Mucosa of descending colon (tissue), 3 donors: Measurements from ENCODE around the gene FOXN1. TPM values are rescaled to one million over a fixed set of nuclear protein-coding genes. Genes with fewer than 3 reads are reported as not detected.

Experiments
- ATAC-seq: fragments of 200-7000 bp; cut with Tn5 transposase; one replicate; pipeline ENCODE4 v1.9.1; 2020; ENCODE audit warnings: mild to moderate bottlenecking, moderate library complexity
- DNase-seq, 3 donors: peaks; one replicate each; pipeline ENCODE4 v3.0.0-alpha.2; 2020
- H3K36me3 ChIP-seq: fragments of 200-600 bp; one replicate; pipeline ENCODE4 v1.8.0; 2021; ENCODE audit warnings: low read depth, mild to moderate bottlenecking
- H3K4me1 ChIP-seq: fragments of 200-600 bp; one replicate; pipeline ENCODE4 v1.8.0; 2021; ENCODE audit warnings: low read depth, mild to moderate bottlenecking
- H3K4me3 ChIP-seq: fragments of 200-600 bp; one replicate; pipeline ENCODE4 v1.8.0; 2021; ENCODE audit warnings: mild to moderate bottlenecking
- H3K9me3 ChIP-seq: fragments of 200-600 bp; one replicate; pipeline ENCODE4 v1.8.0; 2021; ENCODE audit warnings: mild to moderate bottlenecking
- CTCF ChIP-seq: fragments of 200-600 bp; IDR thresholded peaks from one replicate; pipeline ENCODE4 v1.8.0; 2022; ENCODE audit warnings: antibody characterized with exemption, mild to moderate bottlenecking
- intact Hi-C, 2 donors: fragments of 100-400 bp; cut with DNase I in 1 of 2; cut with micrococcal nuclease in 1 of 2; formaldehyde crosslinking; loops; one replicate each; pipeline versions ENCODE4 v1.11.0 to v1.11.1; 2022; cut with DNase I, micrococcal nuclease
- total RNA-seq, 3 donors: library from RNA; stranded (reverse); fragmentation: NEBNext Ultra II Directional in 2 of 3; extraction: Animal tissue kit (Norgen Biotek cat#: 25700) in 2 of 3; gene quantifications; one replicate each; pipeline versions ENCODE4 v1.2.1 to v1.2.4, GENCODE V29; 2021 to 2023
- donor health status: DM: no; HTN: no; CAD: no; lungs with moderate emphysema.
- donor health status: DM: no; HTN: no; CAD: no.
- donor health status: DM: no; HTN: yes; CAD: no.

FOXN1 gene
- total RNA-seq, 3 donors from 2014 or later = 0.46 to 0.69 TPM; not detected in 1

DNA sequence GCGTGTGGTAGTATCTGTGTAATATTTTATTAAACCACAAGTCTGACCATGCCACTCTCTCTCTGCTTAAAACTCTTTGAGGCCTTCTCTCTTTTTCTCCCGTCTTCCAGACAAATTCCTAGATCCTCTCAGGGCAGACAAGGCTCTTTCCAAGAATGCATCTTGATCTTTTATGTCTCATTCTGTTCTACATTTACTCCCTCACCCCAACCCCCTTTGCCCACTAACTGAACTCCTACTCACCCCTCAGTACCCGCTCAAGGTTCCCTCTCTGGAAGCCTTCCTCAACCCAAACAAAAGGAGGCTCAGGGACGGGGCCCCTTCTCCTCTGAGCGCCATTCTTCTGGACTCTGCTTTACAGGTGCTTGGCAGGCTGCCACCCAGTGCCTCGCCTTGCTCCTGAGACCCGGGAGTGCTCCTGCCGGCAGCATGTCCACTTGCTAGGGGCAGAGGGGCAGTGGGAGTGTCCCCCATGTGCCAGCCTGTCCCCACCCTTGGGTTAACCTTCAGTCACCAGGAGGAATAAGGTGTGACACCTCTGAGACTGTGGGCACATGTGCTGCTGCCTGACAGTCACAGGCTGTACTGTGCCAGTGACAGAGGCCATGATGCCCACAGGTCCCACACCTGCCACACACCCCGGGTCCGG is 23.5 kb upstream of the FOXN1 start:
- ATAC-seq = peak; percentile 90
- H3K4me1 ChIP-seq = peaks cover 10% of the 10 kb centered on the region

DNA sequence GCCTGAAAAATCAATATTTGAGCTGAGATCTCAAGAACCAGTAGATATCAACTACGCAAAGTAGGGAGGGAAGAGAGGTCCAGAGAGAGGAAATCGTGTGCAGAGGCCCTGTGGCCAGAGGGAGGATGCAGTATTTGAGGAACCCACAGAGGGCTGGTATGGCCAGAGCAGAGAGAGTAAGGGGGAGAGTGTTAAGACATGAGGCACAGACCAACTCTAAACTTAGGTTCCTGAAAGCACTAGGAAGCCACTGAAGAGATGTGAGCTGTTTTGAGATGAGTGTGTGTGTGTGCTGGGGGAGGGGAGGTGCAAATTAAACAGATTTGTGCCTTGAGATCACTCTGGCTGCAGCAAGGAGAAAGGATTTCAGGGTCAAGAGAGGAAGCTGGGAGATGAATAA is 21.9 kb upstream of the FOXN1 start:
- Histone ChIP-seq H3K36me3 (no peaks in the 10 kb centered on the region), H3K4me1 (peaks cover 10% of the 10 kb centered on the region), H3K9me3 (no peaks in the 10 kb centered on the region), H3K4me3 (no peak overlapping the region)
- intact Hi-C loops = no loop called here
- ATAC-seq = no peak
- no peak for DNase-seq
- TF ChIP-seq CTCF = no peak

More for the DNA sequence above, 23.5 kb upstream of the FOXN1 start:
- peak; percentile 79 to 88 (median 86) for DNase-seq
- Histone ChIP-seq H3K9me3 (no peaks in the 10 kb centered on the region), H3K36me3 (no peaks in the 10 kb centered on the region), H3K4me3 (no peak overlapping the region)
- intact Hi-C loops = no loop called here
- no peak for TF ChIP-seq CTCF

- Histone ChIP-seq H3K4me1 (peaks cover 10% of the 10 kb centered on the region), H3K36me3 (no peaks in the 10 kb centered on the region), H3K4me3 (no peak overlapping the region), H3K9me3 (no peaks in the 10 kb centered on the region)
- intact Hi-C loops = no loop called here
- DNase-seq (no peak), ATAC-seq (no peak)
- TF ChIP-seq CTCF = no peak
Observed at GRCh38 chr17:28485049-28485448, 21.1 kb upstream of the FOXN1 start.

- no peak overlapping the region for H3K4me3 ChIP-seq
- DNase-seq = peak in 1 of 3 donors; percentile 59
- H3K36me3 ChIP-seq = no peaks in the 10 kb centered on the region
- intact Hi-C loops = no loop called here
- no peak for TF ChIP-seq CTCF
- H3K4me1 ChIP-seq = peaks cover 8% of the 10 kb centered on the region
- peak; percentile 50 for ATAC-seq
- H3K9me3 ChIP-seq = no peaks in the 10 kb centered on the region
Observed at GRCh38 chr17:28487881-28488532, 18.1 kb upstream of the FOXN1 start.

GRCh38 chr17:28488533-28489276 is 17.4 kb upstream of the FOXN1 start:
- Histone ChIP-seq H3K9me3 (no peaks in the 10 kb centered on the region), H3K4me1 (peaks cover 1% of the 10 kb centered on the region), H3K4me3 (no peak overlapping the region), H3K36me3 (no peaks in the 10 kb centered on the region)
- DNase-seq (no peak), ATAC-seq (peak; percentile 6)
- TF ChIP-seq CTCF = no peak
- intact Hi-C loops = no loop called here
